SIG-M5 treated with dmso at 0.1 percent for 504 hours (cell line): ENCODE measurements around the gene VPS26C.

Experiments
- DNase-seq: peaks from one replicate; lab custom pipeline; 2025; ENCODE audit not compliant: unreplicated experiment; lab: John Stamatoyannopoulos, UW

The VPS26C gene

DNA sequence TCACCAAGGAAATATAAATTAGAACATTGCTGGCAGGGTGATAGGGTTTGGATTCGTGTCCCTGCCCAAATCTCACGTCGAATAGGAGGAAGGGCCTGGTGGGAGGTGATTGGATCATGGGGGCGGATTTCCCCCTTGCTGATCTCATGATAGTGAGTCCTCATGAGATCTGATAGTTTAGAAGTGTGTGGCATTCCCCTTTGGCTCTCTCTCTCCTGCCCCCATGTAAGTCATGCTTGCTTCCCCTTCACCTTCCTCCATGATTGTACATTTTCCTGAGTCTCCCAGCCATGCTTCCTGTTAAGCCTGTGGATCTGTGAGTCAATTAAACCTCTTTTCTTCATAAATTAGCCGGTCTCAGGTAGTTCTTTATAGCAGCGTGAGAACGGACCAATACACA is 60.6 kb downstream of the VPS26C start:
- DNase-seq: no peak

DNA sequence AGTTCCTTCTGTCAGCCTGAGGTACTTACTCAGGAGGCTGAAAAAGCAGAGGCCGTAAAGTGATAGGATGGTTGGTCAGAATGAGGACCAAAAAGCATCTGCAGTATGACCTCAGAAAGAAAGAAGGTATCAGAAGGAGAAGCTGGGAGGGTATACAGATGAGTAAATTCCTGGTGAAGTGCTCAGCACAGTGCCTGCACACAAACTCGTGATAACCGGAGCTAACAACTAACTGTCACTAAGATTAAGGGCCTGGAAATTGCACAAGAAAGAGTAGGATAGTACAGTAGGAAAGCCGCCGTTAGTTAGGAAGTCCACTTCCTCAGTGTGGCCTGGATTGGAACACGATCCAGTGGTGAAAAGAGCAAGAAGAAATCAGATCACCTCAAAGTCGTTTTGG is 62.6 kb downstream of the VPS26C start:
- DNase-seq: no peak

DNA sequence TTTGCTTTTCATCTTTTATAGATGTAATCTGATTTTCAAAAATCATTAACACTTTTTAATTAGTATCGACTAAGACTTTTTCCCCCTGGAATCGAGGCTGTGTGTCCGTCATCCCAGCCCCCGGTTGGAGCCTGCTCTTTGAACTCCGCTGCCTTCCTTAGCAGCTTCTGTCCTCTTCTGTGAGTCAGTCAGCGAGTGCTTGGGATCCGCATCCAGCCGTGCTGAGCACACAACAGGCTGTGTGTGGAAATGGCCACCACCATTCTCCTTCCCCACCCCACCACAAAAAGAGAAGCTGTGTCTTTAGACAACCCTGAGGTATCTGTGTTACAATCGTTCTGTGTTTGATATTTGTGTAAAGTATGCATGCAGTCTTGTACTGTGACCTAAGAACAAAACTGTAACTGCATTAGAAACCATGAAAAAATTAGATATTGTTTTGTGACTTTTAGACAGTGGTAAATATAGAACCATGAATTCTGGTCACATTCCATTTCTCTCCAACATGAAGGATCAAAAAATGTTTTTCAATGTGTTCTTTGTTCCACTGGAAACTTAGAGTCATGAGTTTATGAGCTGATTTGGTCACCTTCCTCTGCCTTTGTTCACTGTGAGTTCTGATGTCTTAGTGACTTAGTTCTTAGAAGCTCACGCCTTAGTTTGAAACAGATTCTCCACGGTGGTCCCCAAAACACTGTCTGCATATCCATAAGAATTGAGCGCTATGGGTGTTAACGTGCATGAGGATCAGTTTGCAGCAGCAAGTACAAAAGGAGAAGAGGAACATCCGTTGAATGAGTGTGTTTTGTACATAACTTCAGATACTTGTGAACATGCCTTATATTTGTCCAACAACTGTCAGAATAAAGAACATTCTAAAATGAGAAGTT is 64.7 kb downstream of the VPS26C start:
- DNase-seq: no peak

DNA sequence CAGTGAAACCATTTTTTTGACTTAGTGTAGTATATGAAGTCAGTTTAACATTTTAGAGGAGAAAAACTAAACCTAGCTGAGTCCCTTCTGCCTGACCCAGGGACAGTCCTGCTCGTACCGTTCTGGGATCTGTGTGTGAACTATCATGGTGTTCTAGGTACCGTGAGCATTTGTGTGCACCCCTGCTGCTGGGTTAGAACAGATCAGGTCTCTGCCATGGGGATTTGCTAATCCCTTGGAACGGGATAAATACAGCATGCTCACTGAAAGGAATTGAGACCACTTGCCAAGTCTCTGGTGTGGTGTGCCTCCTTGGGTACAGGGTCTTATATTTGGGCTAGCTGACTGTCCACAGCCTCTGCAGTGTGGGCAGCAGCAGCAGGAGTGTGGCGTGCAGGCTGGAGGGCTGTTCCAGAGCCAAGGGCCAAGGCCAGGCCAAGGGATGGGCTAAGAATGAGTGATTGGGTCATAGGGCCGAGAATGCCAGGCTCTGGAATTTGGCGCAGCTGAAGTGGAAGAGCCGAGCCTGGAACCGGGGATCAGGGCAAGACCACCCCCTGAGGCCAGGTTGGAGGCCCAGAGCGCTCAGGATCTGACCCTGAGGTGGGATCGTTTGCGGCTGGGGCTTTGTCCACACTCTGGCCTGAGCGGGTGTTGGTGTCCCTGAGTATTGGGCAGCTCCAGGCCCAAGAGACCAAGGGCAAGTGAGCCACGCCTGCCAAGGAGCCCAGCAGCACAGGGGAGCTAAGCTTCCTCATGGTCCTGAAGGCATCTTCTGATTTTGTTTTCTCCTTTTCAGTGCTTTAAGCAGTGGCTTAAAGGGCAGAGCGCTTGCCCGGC is 66.3 kb downstream of the VPS26C start:
- no peak for DNase-seq

DNA sequence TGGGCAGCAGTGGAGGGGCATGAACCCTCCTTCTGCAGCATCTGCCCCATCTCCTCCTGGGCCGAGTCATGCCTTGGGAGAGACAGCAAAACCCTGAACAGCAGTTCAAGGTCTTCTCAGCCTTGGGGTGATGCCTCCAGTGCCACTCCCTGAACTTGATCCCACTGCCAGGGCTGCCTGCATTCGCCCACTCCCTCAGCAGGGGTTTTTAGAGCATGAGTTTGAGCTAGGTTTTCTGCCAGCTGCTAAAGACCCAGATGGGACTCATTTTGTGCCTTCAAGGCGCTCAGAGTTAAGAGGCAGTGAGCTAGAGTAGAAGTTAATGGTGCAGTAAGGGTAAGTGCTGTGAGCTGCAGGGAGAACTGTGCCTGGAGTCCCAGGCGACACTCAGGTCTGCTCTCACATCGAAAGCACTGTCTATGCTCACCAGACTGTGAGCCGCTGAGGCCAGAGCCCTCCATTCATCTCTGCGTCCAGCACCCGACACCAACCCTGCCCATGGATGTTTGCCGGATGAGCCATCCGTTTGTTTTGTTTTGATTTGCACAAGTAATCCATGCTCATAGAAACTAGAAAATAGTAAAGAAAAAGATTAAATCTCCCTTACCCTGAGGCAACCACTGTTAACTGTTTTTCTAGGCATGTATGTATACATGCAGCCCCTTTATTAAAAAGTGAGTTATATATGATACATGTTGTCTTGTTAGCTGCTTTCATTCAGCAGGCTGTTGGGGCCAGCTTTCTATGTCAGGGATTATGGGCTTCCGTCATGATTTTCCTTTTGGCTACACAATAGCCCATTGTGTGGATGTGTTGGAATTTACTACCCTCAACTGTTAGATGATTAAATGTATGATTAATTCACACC is 67.8 kb downstream of the VPS26C start:
- DNase-seq: no peak

DNA sequence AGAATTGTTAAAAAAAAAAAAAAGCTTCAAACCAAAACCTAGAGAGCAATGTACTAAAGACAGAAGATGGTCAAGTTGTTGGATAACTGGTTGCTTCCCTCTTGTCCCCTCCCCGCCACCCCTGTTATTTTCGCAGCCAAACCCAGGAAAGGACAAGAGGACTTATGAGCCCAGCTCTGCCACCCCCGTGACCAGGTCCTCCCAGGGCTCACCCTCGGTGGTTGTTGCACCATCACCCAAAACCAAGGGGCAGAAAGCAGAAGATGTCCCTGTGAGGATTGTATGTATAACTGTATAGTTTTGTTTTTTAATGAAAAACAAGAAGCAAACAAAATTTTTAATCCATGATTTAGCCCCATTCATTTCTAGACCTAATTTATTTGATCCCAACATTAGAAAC is 69.4 kb downstream of the VPS26C start:
- no peak for DNase-seq

DNA sequence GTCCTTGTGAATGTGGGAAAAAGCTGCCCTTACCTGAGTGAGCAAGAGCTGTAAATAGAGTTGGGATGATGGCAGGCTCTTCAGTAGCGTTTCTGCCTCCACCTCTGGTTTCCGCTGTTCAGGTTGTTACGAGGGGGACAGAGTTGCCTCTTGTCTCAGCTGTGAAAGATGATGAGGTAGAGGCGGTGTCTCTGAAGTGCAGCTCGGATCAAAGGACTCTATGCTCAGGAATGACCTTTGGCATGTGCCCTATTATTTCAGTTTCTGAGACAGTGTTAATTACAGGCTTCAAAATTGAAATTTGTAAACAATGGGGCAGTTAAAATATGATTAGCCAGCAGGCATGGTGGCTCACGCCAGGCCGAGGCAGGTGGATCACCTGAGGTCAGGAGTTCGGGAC is 70.3 kb downstream of the VPS26C start:
- no peak for DNase-seq

DNA sequence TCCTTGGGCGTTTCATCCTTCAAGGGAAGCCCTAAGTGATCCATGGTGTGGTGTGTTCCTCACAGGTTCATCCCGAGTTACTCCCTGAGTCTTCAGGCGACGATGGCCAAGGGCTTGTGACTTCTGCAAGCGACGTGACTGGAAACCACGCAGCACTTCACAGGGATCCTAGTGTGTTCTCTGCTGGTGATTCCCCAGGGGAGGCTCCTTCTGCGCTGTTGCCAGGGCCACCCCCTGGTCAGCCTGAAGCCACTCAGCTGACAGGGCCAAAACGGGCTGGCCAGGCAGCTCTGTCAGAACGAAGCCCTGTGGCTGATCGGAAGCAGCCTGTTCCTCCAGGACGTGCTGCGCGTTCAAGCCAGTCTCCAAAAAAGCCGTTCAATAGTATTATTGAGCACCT is 71.5 kb downstream of the VPS26C start:
- DNase-seq: no peak

DNA sequence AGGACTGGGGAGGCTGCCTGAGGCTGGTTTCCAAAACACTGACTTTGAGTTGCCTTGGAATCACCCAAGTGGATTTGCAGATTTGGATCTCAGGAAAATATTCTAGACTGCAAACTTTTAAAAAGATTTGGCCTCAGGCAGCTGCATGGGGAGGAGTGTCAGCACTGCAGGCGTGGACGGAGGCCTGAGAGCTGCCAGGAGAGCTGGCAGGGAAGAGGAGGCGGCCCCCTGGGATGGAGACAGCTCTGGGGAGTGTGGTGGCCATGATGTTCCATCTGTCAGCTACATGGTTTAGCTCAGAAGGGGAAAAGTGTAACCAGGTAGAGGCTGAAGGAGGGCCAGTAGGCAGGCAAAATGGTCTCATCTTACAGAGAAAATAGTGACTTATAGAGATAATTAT is 72.1 kb downstream of the VPS26C start:
- no peak for DNase-seq

DNA sequence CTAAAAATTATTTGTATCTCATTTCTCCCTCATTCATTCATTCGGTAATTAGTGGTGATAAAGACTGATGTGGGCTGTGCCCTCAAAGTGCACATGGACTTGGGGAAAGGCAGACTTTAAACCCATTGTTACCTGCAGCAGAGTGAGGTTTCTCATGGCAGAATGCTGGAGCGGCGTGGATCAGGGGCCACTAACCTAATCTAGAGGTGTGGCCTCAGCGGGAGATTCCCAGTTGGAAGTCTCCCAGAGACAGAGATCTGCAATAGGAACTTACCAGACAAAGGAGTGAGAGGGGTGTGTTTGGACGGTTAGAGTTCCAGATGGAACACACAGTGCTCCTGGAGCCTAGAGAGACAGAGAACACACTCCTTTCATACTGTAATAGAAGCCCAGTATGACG is 73.5 kb downstream of the VPS26C start:
- DNase-seq: no peak

DNA sequence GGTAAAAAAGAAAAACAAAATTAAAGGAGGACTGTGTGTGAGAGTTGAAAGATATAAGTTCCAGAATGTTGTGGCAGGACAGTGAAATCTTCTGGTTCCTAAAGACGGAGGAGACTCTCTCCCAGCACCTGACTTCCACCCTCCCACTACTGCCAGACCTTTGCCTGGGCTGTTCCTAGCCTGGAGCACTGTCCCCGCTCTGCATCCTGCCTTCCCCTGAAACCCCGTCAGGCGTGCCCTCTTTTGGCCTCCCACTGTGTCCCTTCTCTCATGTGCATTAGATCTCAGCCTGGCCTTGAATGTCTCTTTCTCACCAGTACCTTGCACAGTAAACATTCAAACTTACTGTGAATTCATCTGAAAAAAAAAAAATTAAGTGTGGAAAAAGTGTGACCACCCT is 74.1 kb downstream of the VPS26C start:
- DNase-seq: no peak

DNA sequence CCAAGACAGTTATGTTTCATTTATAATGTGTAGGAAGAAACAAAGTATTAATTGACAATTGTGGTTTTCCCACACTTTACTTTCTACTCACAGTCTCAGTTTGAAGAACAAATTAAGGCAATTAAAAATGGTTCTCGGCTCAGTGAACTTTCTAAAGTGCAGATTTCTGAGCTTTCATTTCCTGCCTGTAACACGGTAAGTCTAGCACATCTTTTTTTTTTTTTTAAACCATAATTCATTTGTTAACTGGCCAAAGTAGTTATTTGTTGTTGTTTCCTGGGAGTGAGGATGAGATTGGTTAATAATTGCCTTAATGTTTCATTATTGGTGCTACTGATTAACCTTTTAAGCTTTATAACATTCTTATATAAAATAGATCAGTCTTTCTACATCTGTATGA is 75.1 kb downstream of the VPS26C start:
- DNase-seq: no peak

DNA sequence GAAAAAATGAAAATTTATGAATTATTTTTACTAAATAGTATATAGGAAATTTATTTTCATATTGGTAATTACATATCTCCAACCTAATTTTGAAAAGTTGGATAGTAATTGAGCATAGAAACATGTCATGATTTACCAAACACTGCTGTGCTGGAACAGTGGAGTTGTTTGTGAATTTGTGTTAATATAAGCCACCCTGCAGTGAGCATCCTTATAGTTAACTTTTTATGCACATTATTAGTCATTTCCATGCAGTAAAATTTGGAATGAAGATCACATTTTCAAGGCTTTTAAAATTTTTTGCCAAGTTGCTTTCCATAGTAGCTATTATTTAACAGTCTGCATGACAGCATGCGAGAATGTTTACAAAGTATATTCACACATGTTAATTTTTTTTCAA is 78.3 kb downstream of the VPS26C start:
- no peak for DNase-seq

DNA sequence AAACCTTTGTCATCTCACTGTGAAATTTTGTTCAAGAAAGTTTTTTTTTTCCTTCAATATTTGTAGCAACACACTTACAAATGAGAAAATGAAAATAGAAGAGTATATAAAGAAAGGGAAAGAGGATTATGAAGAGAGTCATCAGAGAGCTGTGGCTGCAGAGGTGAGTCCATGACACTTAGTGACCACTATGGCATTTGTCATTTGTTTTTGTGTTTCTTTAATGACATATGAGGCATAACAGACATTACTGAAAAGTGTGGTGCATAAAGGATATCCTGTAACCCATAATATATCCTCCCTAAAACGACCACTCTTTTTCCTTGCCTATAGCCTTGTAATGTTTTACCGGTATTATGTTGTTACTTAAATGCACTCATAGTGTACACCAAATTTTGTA is 80.2 kb downstream of the VPS26C start:
- no peak for DNase-seq

DNA sequence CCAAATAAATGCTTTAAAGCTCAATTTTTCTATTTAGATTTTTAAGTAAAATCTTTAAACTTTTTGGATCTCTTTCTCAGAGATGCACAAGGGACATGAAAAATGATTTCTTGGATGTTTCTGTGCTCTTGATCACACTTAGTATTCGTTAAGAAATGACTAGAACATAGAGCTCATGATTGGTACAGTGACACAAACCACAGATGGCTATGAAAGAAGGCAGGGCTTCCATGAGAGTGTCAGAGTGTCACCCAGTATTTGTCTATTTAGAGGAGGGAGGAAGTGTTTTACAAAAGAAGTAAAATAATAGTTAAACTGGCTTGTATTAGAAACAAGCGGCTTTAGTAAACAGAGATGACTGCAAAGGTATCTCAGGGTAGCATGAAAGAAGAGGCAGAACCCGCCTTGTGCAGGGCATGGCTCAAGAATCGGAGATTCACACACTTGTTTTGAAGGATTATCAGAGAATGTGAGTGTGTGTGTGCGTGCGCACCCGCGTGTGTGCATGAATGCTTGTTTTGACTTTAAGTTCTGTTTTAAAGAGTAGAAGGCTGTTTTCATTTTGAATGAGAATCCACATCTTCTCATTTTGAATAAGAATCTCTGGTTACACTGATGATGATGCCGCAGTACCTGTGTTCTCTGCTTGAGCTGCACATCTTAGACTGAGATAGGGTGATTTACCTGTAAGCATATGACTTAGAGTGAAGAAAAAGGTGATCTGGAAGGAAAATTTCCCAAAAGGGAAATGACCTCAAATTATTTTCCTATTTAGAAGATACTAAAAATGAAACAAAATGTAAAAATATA is 82.1 kb downstream of the VPS26C start:
- no peak for DNase-seq

DNA sequence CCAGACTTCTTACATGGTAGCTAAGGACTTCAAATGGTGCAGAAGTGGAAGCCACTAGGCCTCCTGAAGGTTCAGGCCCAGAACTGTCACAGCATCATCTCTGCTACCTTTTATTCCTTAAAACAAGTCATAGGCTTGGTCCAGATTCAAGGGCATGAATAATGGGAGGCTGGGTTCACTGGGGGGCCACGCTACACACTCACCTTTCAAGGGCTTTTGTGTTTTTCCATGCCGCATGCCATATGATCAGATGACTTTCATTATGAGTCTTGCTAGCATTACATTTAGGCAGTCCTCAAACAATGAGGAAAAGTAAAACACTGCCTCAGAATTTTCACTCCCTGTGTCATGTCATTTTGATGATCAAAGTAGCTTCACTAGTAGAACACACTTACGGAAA is 83.4 kb downstream of the VPS26C start:
- no peak for DNase-seq

DNA sequence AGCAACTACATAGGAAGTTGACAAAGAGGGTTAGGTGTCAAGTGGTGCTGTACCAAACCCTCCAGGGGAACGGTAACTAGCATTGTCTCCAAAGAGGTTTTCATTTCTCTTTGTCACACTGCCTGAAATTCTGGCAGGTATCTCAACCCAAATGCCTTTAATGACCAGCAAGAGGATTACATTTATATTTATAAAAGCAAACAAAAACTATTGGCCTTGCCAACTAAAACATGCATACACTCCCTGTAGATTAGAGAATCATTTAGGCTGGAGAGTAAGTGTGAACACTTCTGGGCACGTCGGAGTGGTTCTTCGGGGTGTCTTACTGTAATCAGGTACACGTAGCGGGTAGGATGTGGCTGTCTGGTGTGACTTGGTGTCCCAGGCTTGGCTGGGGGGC is 84.9 kb downstream of the VPS26C start:
- no peak for DNase-seq

DNA sequence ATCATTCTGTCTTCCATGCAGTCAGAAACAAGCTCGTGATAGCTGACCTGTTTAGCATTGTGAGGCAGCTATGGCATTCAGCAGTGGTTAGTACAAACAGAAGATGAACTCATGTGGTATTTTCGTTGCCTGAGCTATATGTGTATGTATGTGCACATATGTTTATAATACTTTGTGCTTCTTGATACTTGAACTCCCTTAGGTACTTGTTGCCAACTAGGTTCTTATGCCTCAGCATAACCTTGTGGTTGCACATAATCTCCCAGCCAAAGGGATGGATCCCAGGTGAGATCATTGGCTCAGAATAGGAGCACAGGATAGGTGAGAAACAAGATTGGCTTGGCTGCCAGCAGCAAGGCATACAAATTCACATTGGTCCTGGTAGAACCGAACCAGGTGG is 86.1 kb downstream of the VPS26C start:
- DNase-seq: no peak

DNA sequence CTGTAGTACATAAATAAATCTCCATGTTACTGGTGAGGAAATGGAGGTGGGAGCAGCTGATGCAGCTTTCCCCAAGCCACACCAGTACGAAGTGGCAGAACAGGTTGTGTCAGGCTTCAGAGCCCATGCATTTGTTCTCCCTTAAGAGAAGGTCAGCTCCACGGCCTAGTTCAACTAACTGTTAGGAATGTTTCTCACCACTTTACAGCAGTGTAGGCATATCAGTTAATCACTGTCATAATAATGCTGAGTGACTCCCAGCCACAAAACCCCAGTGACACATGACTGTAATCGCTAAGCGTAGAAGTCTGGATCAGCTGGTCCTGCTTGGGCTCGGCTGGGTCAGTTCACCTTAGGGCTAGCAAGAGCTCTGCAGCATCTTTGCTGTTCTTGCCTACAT is 90.4 kb downstream of the VPS26C start:
- peak; percentile 40 for DNase-seq
